Stomach smooth muscle (tissue), 2 donors: ENCODE data around the gene SLC44A5.

Experiments
- H3K27ac ChIP-seq: one replicate; pipeline ENCODE4 v1.7.0; 2013; ENCODE audit warnings: mild to moderate bottlenecking, low read length, inconsistent platforms
- H3K27me3 ChIP-seq, 2 donors: one replicate each; pipeline ENCODE4 v1.7.0; 2013; ENCODE audit warnings: low read length in 2 of 2; ENCODE audit not compliant: insufficient read depth in 2 of 2, control insufficient read depth in 1 of 2
- H3K36me3 ChIP-seq, 2 donors: one replicate each; pipeline ENCODE4 v1.7.0; 2013; ENCODE audit warnings: low read length in 2 of 2; ENCODE audit not compliant: control insufficient read depth in 2 of 2, insufficient read depth in 2 of 2
- H3K4me1 ChIP-seq: one replicate; pipeline ENCODE4 v1.7.0; 2013; ENCODE audit warnings: low read length; ENCODE audit not compliant: control insufficient read depth, insufficient read depth
- H3K4me3 ChIP-seq, 2 donors: one replicate each; pipeline ENCODE4 v1.7.0; 2013; ENCODE audit warnings: low read length in 2 of 2
- H3K9ac ChIP-seq, 2 donors: one replicate each; pipeline ENCODE4 v1.7.0; 2013; ENCODE audit warnings: low read length in 2 of 2, mild to moderate bottlenecking in 1 of 2
- H3K9me3 ChIP-seq, 2 donors: one replicate each; pipeline ENCODE4 v1.7.0; 2013; ENCODE audit warnings: low read length in 2 of 2; ENCODE audit not compliant: control insufficient read depth in 2 of 2
- donor health status: healthy.
- donor health status: Pancreatic carcinoma.

The SLC44A5 gene

GRCh38 chr1:75522389-75522788 is 88.5 kb downstream of the SLC44A5 start:
- Histone ChIP-seq H3K27me3 (no peaks in the 10 kb centered on the region), H3K27ac (no peak overlapping the region), H3K4me3 (no peak overlapping the region), H3K4me1 (no peaks in the 10 kb centered on the region), H3K36me3 (no peaks in the 10 kb centered on the region), H3K9me3 (no peaks in the 10 kb centered on the region), H3K9ac (no peak overlapping the region)

- H3K27ac ChIP-seq = no peak overlapping the region
- H3K4me1 ChIP-seq = no peaks in the 10 kb centered on the region
- no peak overlapping the region for H3K9ac ChIP-seq
- no peaks in the 10 kb centered on the region for H3K36me3 ChIP-seq
- no peak overlapping the region for H3K4me3 ChIP-seq
- no peaks in the 10 kb centered on the region for H3K27me3 ChIP-seq
- no peaks in the 10 kb centered on the region for H3K9me3 ChIP-seq
Observed at GRCh38 chr1:75521658-75522057, 89.3 kb downstream of the SLC44A5 start.

DNA sequence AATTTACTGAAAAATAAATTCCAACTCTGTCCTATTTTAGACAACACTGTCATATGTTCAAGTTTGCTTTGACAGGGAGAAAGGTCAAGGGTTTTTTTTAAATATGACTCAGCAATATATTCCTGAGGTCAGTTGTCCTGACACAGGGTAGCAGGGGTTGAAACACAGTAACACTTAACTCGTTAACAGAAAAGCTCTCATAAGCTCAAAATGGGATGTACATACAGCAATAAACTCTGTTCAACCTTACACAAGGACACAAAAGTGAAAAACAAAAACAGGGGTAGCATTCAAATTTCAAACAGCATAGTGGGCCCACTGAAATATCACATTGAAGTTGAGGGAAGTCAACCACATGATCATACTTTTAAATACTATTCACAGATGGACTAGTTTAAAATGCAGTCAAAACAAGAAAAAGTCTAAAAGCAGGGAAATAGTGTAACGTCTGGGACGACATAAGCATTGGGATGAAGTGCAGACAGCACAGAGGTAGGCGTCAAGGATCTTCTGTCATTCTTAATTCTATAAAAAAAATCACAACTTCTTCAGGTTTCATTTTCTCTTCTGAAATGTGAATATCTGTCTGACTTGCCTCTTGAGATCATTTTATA is 89.9 kb downstream of the SLC44A5 start:
- Histone ChIP-seq H3K9me3 (no peaks in the 10 kb centered on the region), H3K9ac (no peak overlapping the region), H3K27ac (no peak overlapping the region), H3K4me3 (no peak overlapping the region), H3K36me3 (no peaks in the 10 kb centered on the region), H3K4me1 (no peaks in the 10 kb centered on the region), H3K27me3 (no peaks in the 10 kb centered on the region)

DNA sequence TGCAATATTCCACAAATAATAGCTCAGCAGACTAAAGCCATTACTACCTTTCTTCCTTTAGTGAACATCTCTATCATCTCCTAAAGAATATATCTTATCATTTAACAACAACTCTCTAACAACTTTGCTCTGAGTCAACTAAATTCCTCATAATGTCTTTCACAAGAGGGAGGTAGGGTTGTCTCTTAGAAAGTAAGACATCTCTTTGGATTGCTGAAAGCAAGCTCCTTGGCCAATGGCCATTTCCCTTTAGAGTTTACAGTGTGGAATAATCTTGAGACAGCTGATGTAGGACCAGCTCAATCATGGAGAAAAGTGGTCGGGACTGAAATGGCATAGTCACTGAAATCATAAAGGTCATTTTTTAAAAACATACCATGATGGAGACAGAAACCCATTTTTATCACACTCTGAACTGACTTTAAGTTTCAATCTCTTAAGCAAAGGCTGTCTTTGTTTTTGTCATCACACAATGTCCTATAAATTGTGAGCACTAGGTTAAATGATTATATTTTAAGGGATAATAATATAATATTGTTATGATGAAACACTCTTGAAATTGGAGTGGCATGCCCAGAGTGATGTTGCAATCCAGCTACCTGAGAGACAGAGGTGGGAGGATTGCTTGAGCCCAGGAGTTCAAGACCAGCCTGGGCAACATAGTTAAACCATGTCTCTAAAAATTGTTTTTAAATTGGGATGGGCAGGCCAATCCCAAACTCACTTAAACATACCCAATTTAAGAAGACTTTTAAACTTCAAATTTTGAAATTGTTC is 91.1 kb downstream of the SLC44A5 start:
- no peak overlapping the region for H3K4me3 ChIP-seq
- H3K4me1 ChIP-seq = no peaks in the 10 kb centered on the region
- no peaks in the 10 kb centered on the region for H3K9me3 ChIP-seq
- no peak overlapping the region for H3K27ac ChIP-seq
- H3K27me3 ChIP-seq = no peaks in the 10 kb centered on the region
- no peaks in the 10 kb centered on the region for H3K36me3 ChIP-seq
- no peak overlapping the region for H3K9ac ChIP-seq

- no peak overlapping the region for H3K27ac ChIP-seq
- H3K9me3 ChIP-seq = no peaks in the 10 kb centered on the region
- H3K4me1 ChIP-seq = no peaks in the 10 kb centered on the region
- no peaks in the 10 kb centered on the region for H3K27me3 ChIP-seq
- no peak overlapping the region for H3K4me3 ChIP-seq
- no peak overlapping the region for H3K9ac ChIP-seq
- no peaks in the 10 kb centered on the region for H3K36me3 ChIP-seq
Observed at GRCh38 chr1:75518686-75519085, 92.2 kb downstream of the SLC44A5 start.

DNA sequence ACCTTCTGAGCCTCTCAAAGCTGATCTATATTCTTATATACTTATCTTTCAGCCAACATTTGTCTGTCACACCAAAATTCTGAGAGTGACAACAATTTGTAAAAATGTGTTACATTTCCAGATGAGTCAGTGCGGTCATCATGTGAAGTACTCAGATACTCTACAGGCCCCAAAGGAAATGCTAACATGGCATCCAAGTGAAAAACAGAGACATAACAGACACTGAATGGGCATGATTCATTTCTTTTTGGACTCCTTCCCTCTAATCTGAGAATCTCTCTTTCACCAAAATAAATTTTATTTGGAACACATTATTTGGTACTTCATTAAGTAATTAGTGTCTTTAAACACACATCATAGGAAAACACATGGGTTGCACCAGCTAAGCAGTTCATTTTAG is 96.6 kb downstream of the SLC44A5 start:
- Histone ChIP-seq H3K36me3 (no peaks in the 10 kb centered on the region), H3K4me1 (no peaks in the 10 kb centered on the region), H3K4me3 (no peak overlapping the region), H3K9me3 (no peaks in the 10 kb centered on the region), H3K27me3 (no peaks in the 10 kb centered on the region), H3K27ac (no peak overlapping the region), H3K9ac (no peak overlapping the region)

GRCh38 chr1:75506976-75507375 is 103.9 kb downstream of the SLC44A5 start:
- Histone ChIP-seq H3K36me3 (no peaks in the 10 kb centered on the region), H3K9ac (no peak overlapping the region), H3K9me3 (no peaks in the 10 kb centered on the region), H3K27me3 (no peaks in the 10 kb centered on the region), H3K27ac (no peak overlapping the region), H3K4me1 (no peaks in the 10 kb centered on the region), H3K4me3 (no peak overlapping the region)

DNA sequence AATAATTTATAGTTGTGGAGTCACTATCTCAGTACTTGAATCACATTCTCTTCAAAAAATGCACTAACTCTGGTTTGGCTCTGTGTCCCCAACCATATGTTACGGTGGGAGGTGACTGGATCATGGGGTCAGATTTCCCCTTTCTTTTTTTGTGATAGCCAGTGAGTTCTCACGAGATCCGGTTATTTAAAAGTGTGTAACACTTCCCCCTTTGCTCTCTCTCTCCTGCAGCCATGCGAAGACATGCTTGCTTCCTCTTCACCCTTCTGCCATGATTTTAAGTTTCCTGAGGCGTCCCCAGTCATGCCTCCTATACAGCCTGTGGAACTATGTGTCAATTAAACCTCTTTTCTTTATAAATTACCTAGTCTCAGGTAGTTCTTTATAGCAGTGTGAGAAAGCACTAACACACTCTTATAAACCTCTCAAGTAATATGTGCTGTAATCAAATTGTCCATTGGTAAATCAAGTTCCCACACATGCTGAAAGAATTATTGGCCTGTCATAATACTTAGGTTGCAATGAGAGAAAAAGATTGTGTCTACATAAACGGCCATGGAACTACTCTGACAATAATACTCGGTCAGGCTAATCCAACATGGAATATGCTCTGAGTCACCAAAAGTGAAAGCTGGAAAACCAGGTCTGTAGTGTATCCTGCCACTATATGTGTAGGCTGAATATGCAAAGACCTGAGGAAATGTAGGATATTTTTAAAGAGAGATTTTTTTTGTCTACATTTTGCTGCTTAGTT is 107.5 kb downstream of the SLC44A5 start:
- no peaks in the 10 kb centered on the region for H3K36me3 ChIP-seq
- no peaks in the 10 kb centered on the region for H3K27me3 ChIP-seq
- H3K4me1 ChIP-seq = no peaks in the 10 kb centered on the region
- no peak overlapping the region for H3K4me3 ChIP-seq
- H3K9me3 ChIP-seq = no peaks in the 10 kb centered on the region
- no peak overlapping the region for H3K27ac ChIP-seq
- no peak overlapping the region for H3K9ac ChIP-seq

- H3K27ac ChIP-seq = no peak overlapping the region
Observed at GRCh38 chr1:75502776-75503175, 108.1 kb downstream of the SLC44A5 start.

GRCh38 chr1:75501577-75502295 is 109.2 kb downstream of the SLC44A5 start:
- Histone ChIP-seq H3K9me3 (no peaks in the 10 kb centered on the region), H3K36me3 (no peaks in the 10 kb centered on the region), H3K4me1 (no peaks in the 10 kb centered on the region), H3K4me3 (no peak overlapping the region), H3K27me3 (no peaks in the 10 kb centered on the region), H3K9ac (no peak overlapping the region), H3K27ac (no peak overlapping the region)

More at GRCh38 chr1:75502776-75503175, 108.1 kb downstream of the SLC44A5 start:
- no peaks in the 10 kb centered on the region for H3K36me3 ChIP-seq
- no peaks in the 10 kb centered on the region for H3K27me3 ChIP-seq
- H3K9me3 ChIP-seq = no peaks in the 10 kb centered on the region
- H3K9ac ChIP-seq = no peak overlapping the region
- no peaks in the 10 kb centered on the region for H3K4me1 ChIP-seq
- H3K4me3 ChIP-seq = no peak overlapping the region
